Mammary epithelial cell (primary cell): ENCODE results near the gene CDK11B.
"Not testable (repeated sequence)": the region's sequence is repeated elsewhere in the genome, so short reads cannot be mapped to it uniquely, and the experiment has no call there.

Source experiments
- EZH2 ChIP-seq: IDR thresholded peaks from 2 replicates; pipeline ENCODE4 v1.6.1; 2012; ENCODE audit warnings: low read length, inconsistent platforms, borderline replicate concordance
- TF ChIP-seq, protein P1 (sequence below), 2 donors: IDR thresholded peaks in 1 of 2; conservative IDR thresholded peaks in 1 of 2; 2 replicates each; pipeline ENCODE4 v1.5.1; 2011 to 2012; ENCODE audit warnings: inconsistent platforms in 2 of 2, low read length in 2 of 2, mild to moderate bottlenecking in 2 of 2, control low read depth in 1 of 2, low read depth in 1 of 2; ENCODE audit not compliant: insufficient read depth in 1 of 2; ENCODE audit errors: extremely low read depth in 1 of 2

DNA sequence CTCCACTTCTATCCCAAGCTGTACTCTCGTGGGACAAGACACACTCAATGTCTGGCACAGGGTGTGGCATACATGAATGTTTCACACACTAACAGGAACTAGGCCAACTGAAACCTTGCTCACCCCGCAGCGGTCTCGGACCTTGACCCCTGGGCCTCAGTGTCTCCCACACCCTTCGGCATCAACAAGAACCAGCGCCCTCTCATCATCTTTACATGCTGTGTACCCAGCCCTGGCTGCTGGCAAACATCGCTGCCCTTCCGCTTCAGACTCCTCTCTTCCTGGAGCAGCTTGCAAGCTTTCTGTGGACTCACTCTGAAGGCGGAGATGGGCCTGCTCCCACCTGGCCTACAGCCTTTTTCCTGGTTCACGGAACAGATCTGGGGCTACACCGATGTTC, 10.5 kb downstream of the CDK11B start:
- TF ChIP-seq, protein P1, sequence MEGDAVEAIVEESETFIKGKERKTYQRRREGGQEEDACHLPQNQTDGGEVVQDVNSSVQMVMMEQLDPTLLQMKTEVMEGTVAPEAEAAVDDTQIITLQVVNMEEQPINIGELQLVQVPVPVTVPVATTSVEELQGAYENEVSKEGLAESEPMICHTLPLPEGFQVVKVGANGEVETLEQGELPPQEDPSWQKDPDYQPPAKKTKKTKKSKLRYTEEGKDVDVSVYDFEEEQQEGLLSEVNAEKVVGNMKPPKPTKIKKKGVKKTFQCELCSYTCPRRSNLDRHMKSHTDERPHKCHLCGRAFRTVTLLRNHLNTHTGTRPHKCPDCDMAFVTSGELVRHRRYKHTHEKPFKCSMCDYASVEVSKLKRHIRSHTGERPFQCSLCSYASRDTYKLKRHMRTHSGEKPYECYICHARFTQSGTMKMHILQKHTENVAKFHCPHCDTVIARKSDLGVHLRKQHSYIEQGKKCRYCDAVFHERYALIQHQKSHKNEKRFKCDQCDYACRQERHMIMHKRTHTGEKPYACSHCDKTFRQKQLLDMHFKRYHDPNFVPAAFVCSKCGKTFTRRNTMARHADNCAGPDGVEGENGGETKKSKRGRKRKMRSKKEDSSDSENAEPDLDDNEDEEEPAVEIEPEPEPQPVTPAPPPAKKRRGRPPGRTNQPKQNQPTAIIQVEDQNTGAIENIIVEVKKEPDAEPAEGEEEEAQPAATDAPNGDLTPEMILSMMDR (conservative IDR thresholded peaks at IDR 0.05 in 1 of 2, IDR thresholded peaks at IDR 0.05 in 1 of 2; ENCODE audit: extremely low read depth in 1 of 2, insufficient read depth in 1 of 2, low read depth in 1 of 2, low read length in 2 of 2) = not testable (repeated sequence)
- not testable (repeated sequence) for TF ChIP-seq EZH2
